Measurements from ENCODE around the gene PTPRM.

DNA sequence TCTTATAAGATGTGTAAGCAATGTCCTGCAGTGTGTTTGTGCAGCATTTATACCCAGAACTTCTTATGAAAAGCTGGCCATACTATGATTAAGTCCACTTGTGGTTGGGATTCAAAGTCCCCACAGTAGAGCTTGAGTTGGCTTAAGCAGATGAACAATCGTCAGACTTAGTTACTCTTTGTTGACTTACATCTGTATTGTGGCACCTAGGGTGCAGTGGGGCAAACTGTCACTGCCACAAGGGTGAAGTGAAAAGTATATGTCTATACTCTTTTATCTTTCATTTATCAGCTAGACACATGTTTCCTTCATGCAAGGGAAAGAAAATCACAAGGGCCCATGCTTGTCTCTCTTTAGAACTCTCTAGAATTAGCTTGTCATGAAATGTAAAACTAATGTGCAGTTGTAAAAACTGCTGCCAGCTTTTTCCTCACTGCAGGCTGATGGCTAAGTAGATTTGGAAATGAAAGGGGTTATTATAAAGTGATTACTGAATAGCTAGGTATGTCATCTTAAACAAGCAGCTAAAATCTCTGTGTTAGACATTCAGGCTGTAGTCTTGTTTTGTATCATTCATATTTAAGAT, 474.5 kb downstream of the PTPRM start:
- TF ChIP-seq, protein P1, sequence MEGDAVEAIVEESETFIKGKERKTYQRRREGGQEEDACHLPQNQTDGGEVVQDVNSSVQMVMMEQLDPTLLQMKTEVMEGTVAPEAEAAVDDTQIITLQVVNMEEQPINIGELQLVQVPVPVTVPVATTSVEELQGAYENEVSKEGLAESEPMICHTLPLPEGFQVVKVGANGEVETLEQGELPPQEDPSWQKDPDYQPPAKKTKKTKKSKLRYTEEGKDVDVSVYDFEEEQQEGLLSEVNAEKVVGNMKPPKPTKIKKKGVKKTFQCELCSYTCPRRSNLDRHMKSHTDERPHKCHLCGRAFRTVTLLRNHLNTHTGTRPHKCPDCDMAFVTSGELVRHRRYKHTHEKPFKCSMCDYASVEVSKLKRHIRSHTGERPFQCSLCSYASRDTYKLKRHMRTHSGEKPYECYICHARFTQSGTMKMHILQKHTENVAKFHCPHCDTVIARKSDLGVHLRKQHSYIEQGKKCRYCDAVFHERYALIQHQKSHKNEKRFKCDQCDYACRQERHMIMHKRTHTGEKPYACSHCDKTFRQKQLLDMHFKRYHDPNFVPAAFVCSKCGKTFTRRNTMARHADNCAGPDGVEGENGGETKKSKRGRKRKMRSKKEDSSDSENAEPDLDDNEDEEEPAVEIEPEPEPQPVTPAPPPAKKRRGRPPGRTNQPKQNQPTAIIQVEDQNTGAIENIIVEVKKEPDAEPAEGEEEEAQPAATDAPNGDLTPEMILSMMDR (conservative IDR thresholded peaks at IDR 0.05; ENCODE audit: low read depth, low read length): no peak
- TF ChIP-seq EZH2phosphoT487 (IDR thresholded peaks at IDR 0.05; ENCODE audit: borderline replicate concordance, low read length): no peak
- TF ChIP-seq EZH2 (IDR thresholded peaks at IDR 0.05; ENCODE audit: low read length, unreplicated experiment): no peak
